Activated naive CD4-positive, alpha-beta T cell treated with anti-CD3 and anti-CD28 coated beads for 36 hours (primary cell): ENCODE data around the gene RMI2. TPM values are rescaled to one million over a fixed set of nuclear protein-coding genes. Genes with fewer than 3 reads are reported as not detected.
A peak's percentile ranks its signal among the peaks of the same experiment; 100 is the strongest.

Source experiments
- CTCF ChIA-PET: fragments of 350-600 bp; sonication (Branson Sonifier 250); formaldehyde crosslinking; loops from one replicate; lab custom pipeline; 2021; ENCODE audit warnings: antibody characterized with exemption; lab: Charles Lee
- DNase-seq: peaks from one replicate; pipeline ENCODE4 v3.0.0-alpha.2; 2020
- H3K27ac Mint-ChIP-seq: one replicate; pipeline ENCODE4 v1.8.0; 2021; ENCODE audit warnings: mild to moderate bottlenecking, mixed read lengths
- H3K27me3 Mint-ChIP-seq: one replicate; pipeline ENCODE4 v1.8.0; 2021; ENCODE audit warnings: low read depth, mixed read lengths
- H3K36me3 Mint-ChIP-seq: one replicate; pipeline ENCODE4 v1.8.0; 2021; ENCODE audit warnings: low read depth, mixed read lengths
- H3K4me1 Mint-ChIP-seq: one replicate; pipeline ENCODE4 v1.8.0; 2021; ENCODE audit warnings: low read depth, mixed read lengths
- H3K4me3 Mint-ChIP-seq: one replicate; pipeline ENCODE4 v1.8.0; 2021; ENCODE audit warnings: mild to moderate bottlenecking, moderate library complexity, mixed read lengths
- H3K9me3 Mint-ChIP-seq: one replicate; pipeline ENCODE4 v1.8.0; 2021; ENCODE audit warnings: mixed read lengths
- intact Hi-C: fragments of 100-400 bp; cut with micrococcal nuclease; formaldehyde crosslinking; loops from one replicate; pipeline ENCODE4 v1.15.1; 2023
- total RNA-seq, 2 experiments: library from RNA; stranded (reverse); gene quantifications; one replicate each; pipeline ENCODE4 v1.2.3, GENCODE V29; 2021

Gene RMI2
- total RNA-seq, 2 experiments from 2014 or later, result 82.8 to 86.2 TPM

- Mint-ChIP-seq H3K4me3 (no peak overlapping the region), H3K27ac (no peak overlapping the region), H3K36me3 (no peaks in the 10 kb centered on the region), H3K4me1 (peaks cover 4% of the 10 kb centered on the region), H3K27me3 (no peaks in the 10 kb centered on the region), H3K9me3 (no peaks in the 10 kb centered on the region)
- CTCF ChIA-PET, result interaction anchor here (0.6 to 3.9 kb wide), 3 partner anchors 12 to 412 kb away, joined by 3 to 17 read pairs (median 14); no protein-coding TSS in a partner anchor
- no peak for DNase-seq
- intact Hi-C loops, result no loop called here
These were observed 39.1 kb downstream of the RMI2 start for GRCh38 chr16:11384184-11384955.

DNA sequence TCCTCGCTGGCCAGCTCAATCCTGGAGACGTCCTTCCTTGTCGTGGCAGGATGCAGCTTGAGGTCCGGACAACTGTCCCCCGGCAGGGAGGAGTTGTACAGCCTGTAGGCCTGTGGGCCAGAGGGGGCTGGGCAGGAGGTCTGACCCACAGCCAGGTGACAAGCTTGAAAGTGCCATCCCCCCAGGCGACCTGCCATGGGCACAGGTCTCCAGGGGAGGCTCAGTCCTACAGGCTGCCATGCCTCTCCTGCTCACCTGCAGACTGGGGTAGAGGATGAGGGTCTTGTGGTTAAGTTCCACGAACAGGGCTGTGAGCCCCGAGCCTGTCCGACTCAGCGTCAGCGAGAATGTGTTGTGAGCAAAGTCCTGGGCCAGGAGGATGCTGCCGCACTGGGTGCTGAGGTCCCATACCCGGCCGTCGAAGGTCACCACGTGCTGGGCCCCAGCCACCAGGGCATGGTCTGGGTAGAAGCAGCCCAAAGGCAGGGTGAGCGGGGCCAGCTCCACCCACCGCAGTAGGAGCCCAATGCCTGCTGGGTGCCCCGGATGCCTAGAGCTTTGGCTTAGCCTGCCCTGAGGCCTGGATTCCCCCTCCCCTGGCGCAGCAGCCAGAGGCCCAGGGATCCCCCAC lies 39.8 kb downstream of the RMI2 start:
- DNase-seq, result no peak
- CTCF ChIA-PET, result interaction anchor here (2.1 kb wide), 1 partner anchor 12 kb away, joined by 7 read pairs; no protein-coding TSS in a partner anchor
- Mint-ChIP-seq H3K4me1 (no peaks in the 10 kb centered on the region), H3K9me3 (no peaks in the 10 kb centered on the region), H3K27me3 (no peaks in the 10 kb centered on the region), H3K36me3 (no peaks in the 10 kb centered on the region), H3K4me3 (no peak overlapping the region), H3K27ac (no peak overlapping the region)
- intact Hi-C loops, result no loop called here

DNA sequence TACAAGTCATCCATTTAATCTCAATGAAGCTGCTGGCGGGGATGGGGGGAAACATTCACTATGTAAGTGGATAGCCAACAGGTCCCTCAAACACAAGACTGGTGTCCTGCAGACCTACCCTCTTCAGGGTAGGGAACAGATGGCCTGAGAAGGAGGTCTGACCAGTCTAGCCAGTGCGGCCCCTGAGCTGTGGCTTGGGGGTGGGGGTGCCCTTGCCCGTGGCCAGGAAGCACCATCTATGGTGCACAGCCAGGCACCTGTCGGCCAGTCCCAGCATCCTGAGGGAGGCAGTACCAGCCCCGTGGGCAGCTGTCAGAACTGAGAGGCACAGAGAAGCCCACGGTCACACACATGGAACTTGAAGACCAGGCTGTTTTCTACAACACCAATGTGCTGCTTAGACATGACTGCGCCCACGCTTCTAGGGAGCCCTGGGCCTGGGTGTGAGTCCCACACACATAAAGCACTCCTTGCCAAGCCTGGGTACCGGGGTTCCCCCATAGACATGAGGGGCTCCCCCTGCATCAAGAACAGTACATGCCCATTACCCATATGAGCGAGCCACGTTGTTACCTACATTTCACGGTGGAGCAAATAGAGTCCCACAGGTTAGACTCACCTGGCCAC lies 40.9 kb downstream of the RMI2 start:
- DNase-seq, result peak; percentile 30
- CTCF ChIA-PET, result interaction anchor here (2.1 to 4.3 kb wide), 2 partner anchors 10 to 14 kb away, joined by 7 to 14 read pairs; no protein-coding TSS in a partner anchor
- Mint-ChIP-seq H3K4me1 (no peaks in the 10 kb centered on the region), H3K27me3 (no peaks in the 10 kb centered on the region), H3K9me3 (no peaks in the 10 kb centered on the region), H3K36me3 (no peaks in the 10 kb centered on the region), H3K4me3 (no peak overlapping the region), H3K27ac (no peak overlapping the region)
- intact Hi-C loops, result no loop called here

GRCh38 chr16:11386791-11387546 lies 41.7 kb downstream of the RMI2 start:
- H3K27me3 Mint-ChIP-seq, result no peaks in the 10 kb centered on the region
- CTCF ChIA-PET, result interaction anchor here (1.4 to 4.3 kb wide), 3 partner anchors 10 to 15 kb away, joined by 7 to 14 read pairs (median 9); no protein-coding TSS in a partner anchor
- H3K4me1 Mint-ChIP-seq, result no peaks in the 10 kb centered on the region
- no peaks in the 10 kb centered on the region for H3K9me3 Mint-ChIP-seq
- no peak overlapping the region for H3K4me3 Mint-ChIP-seq
- H3K27ac Mint-ChIP-seq, result no peak overlapping the region
- DNase-seq, result no peak
- intact Hi-C loops, result no loop called here
- H3K36me3 Mint-ChIP-seq, result no peaks in the 10 kb centered on the region

DNA sequence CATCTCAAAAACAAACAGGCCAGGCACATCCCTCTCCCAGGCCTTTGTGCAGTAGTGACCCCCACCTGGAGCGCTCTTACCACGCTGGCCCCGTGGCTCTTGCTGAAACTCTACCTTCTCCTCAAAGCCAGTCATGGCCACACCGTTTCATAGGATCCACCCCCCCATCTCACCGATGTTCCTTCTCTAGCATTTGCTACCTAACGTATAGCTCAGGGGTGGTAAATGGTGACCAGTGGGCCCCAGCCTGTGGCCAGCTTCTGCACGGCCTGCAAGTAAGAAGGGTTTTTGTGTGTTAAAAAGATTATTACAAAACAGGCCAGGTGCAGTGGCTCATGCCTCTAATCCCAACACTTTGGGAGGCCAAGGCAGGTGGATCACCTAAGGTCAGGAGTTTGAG lies 43.8 kb downstream of the RMI2 start:
- H3K27ac Mint-ChIP-seq, result no peak overlapping the region
- no peak overlapping the region for H3K4me3 Mint-ChIP-seq
- no peaks in the 10 kb centered on the region for H3K27me3 Mint-ChIP-seq
- intact Hi-C loops, result no loop called here
- no peaks in the 10 kb centered on the region for H3K4me1 Mint-ChIP-seq
- CTCF ChIA-PET, result interaction anchor here (1.1 to 4.3 kb wide), 4 partner anchors 10 to 425 kb away, joined by 3 to 14 read pairs (median 4); no protein-coding TSS in a partner anchor
- no peak for DNase-seq
- H3K9me3 Mint-ChIP-seq, result no peaks in the 10 kb centered on the region
- H3K36me3 Mint-ChIP-seq, result no peaks in the 10 kb centered on the region

GRCh38 chr16:11389631-11390565 lies 44.6 kb downstream of the RMI2 start:
- CTCF ChIA-PET, result interaction anchor here (1.1 to 4.3 kb wide), 4 partner anchors 10 to 426 kb away, joined by 3 to 14 read pairs (median 4); no protein-coding TSS in a partner anchor
- Mint-ChIP-seq H3K27me3 (no peaks in the 10 kb centered on the region), H3K4me1 (no peaks in the 10 kb centered on the region), H3K36me3 (no peaks in the 10 kb centered on the region), H3K4me3 (no peak overlapping the region), H3K9me3 (no peaks in the 10 kb centered on the region), H3K27ac (no peak overlapping the region)
- intact Hi-C loops, result no loop called here
- no peak for DNase-seq

- intact Hi-C loops, result no loop called here
- Mint-ChIP-seq H3K4me3 (no peak overlapping the region), H3K27me3 (no peaks in the 10 kb centered on the region), H3K4me1 (no peaks in the 10 kb centered on the region), H3K9me3 (no peaks in the 10 kb centered on the region), H3K36me3 (no peaks in the 10 kb centered on the region), H3K27ac (no peak overlapping the region)
- CTCF ChIA-PET, result interaction anchor here (0.7 to 1.7 kb wide), 2 partner anchors 9 to 427 kb away, joined by 3 to 5 read pairs; no protein-coding TSS in a partner anchor
- DNase-seq, result no peak
These were observed 45.6 kb downstream of the RMI2 start for GRCh38 chr16:11390573-11391495.

DNA sequence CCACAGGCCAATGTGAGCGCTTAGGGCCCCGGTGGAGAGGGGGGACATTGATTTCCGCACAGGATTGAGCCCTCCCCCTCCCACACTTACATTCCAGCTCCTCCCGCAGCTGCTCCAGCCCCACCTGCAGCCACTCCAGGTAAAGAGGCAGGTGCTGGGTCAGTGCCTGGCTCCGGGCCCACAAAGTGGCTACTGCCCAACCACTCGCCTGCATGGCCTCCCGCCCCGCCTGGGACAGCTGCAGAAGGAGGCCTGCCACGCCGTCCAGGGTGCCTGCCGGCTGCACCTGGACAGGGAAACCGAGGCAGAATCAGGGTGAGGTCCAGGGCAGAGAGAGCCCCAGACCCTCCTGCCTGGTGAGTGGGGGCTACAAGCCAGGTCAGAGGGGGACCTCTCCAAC lies 46.3 kb downstream of the RMI2 start:
- Mint-ChIP-seq H3K4me1 (no peaks in the 10 kb centered on the region), H3K27ac (no peak overlapping the region), H3K27me3 (no peaks in the 10 kb centered on the region), H3K9me3 (no peaks in the 10 kb centered on the region), H3K4me3 (no peak overlapping the region), H3K36me3 (no peaks in the 10 kb centered on the region)
- intact Hi-C loops, result no loop called here
- CTCF ChIA-PET, result interaction anchor here (0.7 kb wide), 1 partner anchor 428 kb away, joined by 3 read pairs; no protein-coding TSS in a partner anchor
- no peak for DNase-seq

DNA sequence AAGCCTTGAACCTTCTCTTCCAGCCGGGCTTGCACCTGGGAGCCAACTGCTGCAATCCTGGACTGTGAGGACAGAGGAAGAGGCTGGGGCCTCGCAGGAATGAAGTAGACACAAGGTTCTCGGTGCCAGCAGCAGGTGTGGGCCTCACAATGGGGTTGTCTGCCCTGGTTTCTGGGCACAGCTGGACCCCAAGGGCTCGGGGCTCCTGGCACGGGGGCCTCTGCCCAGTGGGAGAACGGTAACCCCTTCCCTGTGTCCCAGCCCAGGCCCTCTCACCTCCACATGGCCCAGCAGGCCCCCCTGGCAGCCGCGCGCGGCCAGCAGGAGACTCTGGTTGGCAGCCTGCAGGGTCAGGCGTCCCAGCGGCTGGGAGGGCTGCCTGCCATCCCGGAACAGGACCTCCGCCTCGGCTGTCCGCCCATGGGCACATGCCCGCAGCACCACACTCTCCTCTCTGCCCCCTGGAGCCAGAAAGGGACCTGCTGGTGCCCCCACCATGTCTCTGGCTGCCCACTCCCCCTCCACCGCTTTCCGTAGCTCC lies 46.9 kb downstream of the RMI2 start:
- Mint-ChIP-seq H3K27ac (no peak overlapping the region), H3K27me3 (no peaks in the 10 kb centered on the region), H3K4me3 (no peak overlapping the region), H3K36me3 (no peaks in the 10 kb centered on the region), H3K9me3 (no peaks in the 10 kb centered on the region), H3K4me1 (no peaks in the 10 kb centered on the region)
- CTCF ChIA-PET, result interaction anchor here (0.9 to 1.0 kb wide), 2 partner anchors 16 to 20 kb away, joined by 3 to 4 read pairs; no protein-coding TSS in a partner anchor
- DNase-seq, result no peak
- intact Hi-C loops, result no loop called here

DNA sequence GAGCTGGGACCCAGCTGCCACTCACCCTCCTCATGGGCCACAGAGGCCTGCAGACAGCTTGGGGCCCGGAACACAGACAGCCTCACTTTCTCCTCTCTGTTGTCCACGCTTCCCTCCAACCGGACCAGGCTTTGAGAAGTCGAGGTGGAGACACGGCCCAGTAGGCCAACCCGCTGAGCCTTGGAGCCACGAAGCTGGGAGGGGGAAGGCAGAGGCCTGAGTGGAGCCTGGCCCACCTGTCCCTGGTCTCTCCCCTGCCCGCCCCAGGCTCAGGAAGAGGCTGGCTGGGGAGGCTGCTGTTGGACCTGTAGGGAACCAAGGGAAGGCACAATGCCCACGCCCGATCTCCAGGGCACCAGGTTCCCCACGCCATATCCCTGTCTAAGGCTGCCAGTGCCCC lies 48.1 kb downstream of the RMI2 start:
- Mint-ChIP-seq H3K27me3 (no peaks in the 10 kb centered on the region), H3K36me3 (no peaks in the 10 kb centered on the region), H3K4me3 (no peak overlapping the region), H3K27ac (no peak overlapping the region), H3K9me3 (no peaks in the 10 kb centered on the region), H3K4me1 (no peaks in the 10 kb centered on the region)
- no peak for DNase-seq
- intact Hi-C loops, result no loop called here
- CTCF ChIA-PET, result interaction anchor here (1.0 to 6.3 kb wide), 2 partner anchors 13 to 22 kb away, joined by 3 to 52 read pairs; no protein-coding TSS in a partner anchor
